Myometrial cell (primary cell): ENCODE data around the gene NAIP. TPM values are rescaled to one million over a fixed set of nuclear protein-coding genes. Genes with fewer than 3 reads are reported as not detected.

Experiments used
- total RNA-seq: library from RNA; depleted of rRNA; stranded (reverse); fragments of >200 nt; gene quantifications from 2 replicates; pipeline ENCODE4 v1.2.3, GENCODE V29; 2015

The NAIP gene
- 0.29 and 0.89 TPM in 2 replicates for total RNA-seq

GRCh38 chr5:71025289-71025953 is at the start of gene NAIP:
TSS of gene NAIP (minus strand) at chr5:71025339. CDS start at chr5:71012915, 12,424 bp downstream.

GRCh38 chr5:71067262-71067928 is 42.3 kb upstream of the NAIP start, which contains the start of gene GTF2H2:
TSS of gene GTF2H2 (minus strand) at chr5:71067676. CDS start at chr5:71062763, 4,913 bp downstream.

Other genes starting within 250 kb of the NAIP start
- 0.29 and 16.5 TPM in 2 replicates for gene SERF1A, start 124.7 kb downstream of the NAIP start, total RNA-seq
- 15.9 and 33.0 TPM in 2 replicates for gene SMN1, start 100.3 kb downstream of the NAIP start, total RNA-seq
- 17.9 and 20.8 TPM in 2 replicates for gene GTF2H2, start 42.3 kb upstream of the NAIP start, total RNA-seq